DND-41 (cell line): ENCODE results near the gene ZMIZ1.

ENCODE experiments used
- CTCF ChIP-seq: IDR thresholded peaks from 2 replicates; pipeline ENCODE4 v1.5.1; 2012; ENCODE audit warnings: borderline replicate concordance, low read length, moderate library complexity, mild to moderate bottlenecking; ENCODE audit not compliant: poor library complexity, severe bottlenecking; ENCODE audit errors: extremely low read depth
- EZH2 ChIP-seq: IDR thresholded peaks from 3 replicates; pipeline ENCODE4 v1.6.1; 2012; ENCODE audit warnings: borderline replicate concordance, low read depth, mild to moderate bottlenecking, moderate library complexity, low read length, inconsistent platforms; ENCODE audit not compliant: severe bottlenecking

GRCh38 chr10:79161557-79161956, 92.8 kb downstream of the ZMIZ1 start:
- TF ChIP-seq CTCF (no peak), EZH2 (no peak)
